K562 (cell line): ENCODE data around the gene NRN1L. TPM values are rescaled to one million over a fixed set of nuclear protein-coding genes. Genes with fewer than 3 reads are reported as not detected.

ENCODE experiments used
- ATAC-seq: fragments of 200-7000 bp; cut with Tn5 transposase; 3 replicates; pipeline ENCODE4 v1.9.1; 2020; ENCODE audit warnings: moderate library complexity
- BruUV-seq: library from RNA; stranded (reverse); fragments of 400-500 nt; replicated peaks from 2 replicates; lab custom pipeline; 2021; lab: Mats Ljungman, UMichigan
- CTCF ChIA-PET: fragments of 300-600 bp; formaldehyde crosslinking; extraction: SDS; loops from one replicate; lab custom pipeline; 2021; ENCODE audit warnings: low intra/inter-chr PET ratio; lab: Yijun Ruan, JAX
- POLR2A ChIA-PET: fragments of 300-600, 350-650 bp; sonication (Branson Sonifier 250); formaldehyde crosslinking; extraction: SDS; loops from one replicate; lab custom pipeline; 2021; ENCODE audit warnings: antibody characterized with exemption, inconsistent platforms; lab: Yijun Ruan, JAX
- DNase-seq, 4 experiments: peaks; one replicate each; pipeline versions ENCODE4 v3.0.0 to v3.0.0-alpha.2; 2011 to 2018; ENCODE audit warnings: low spot score in 3 of 4, mixed read lengths in 3 of 4; ENCODE audit errors: extremely low read depth in 1 of 4
- FAIRE-seq: peaks from 2 replicates; lab custom pipeline; 2011; peaks lifted over from hg19 to GRCh38; lab: Jason Lieb, UNC
- H2AFZ ChIP-seq: 2 replicates; pipeline ENCODE4 v1.6.0; 2011; ENCODE audit warnings: low read depth, low read length, control low read depth, inconsistent platforms
- H3K27ac ChIP-seq: fragments of 200-600 bp; 3 replicates; pipeline ENCODE4 v1.8.0; 2011; ENCODE audit warnings: low read depth, mild to moderate bottlenecking, control low read depth, inconsistent platforms, low read length, moderate library complexity, mixed read lengths; ENCODE audit errors: extremely low read depth
- H3K27me3 ChIP-seq, 2 experiments: fragments of 300-600 bp in 1 of 2; 2 replicates in 1 of 2; 3 replicates in 1 of 2; pipeline versions ENCODE4 v1.6.0 to v1.8.0; 2011; ENCODE audit warnings: inconsistent platforms in 2 of 2, low read length in 2 of 2, mild to moderate bottlenecking in 1 of 2, mixed read lengths in 1 of 2, moderate library complexity in 1 of 2; ENCODE audit not compliant: control insufficient read depth in 2 of 2, insufficient read depth in 2 of 2
- H3K36me3 ChIP-seq: fragments of 300-600 bp; 3 replicates; pipeline ENCODE4 v1.8.0; 2011; ENCODE audit warnings: mild to moderate bottlenecking, low read length, inconsistent platforms; ENCODE audit not compliant: control insufficient read depth, insufficient read depth
- H3K4me1 ChIP-seq, 2 experiments: fragments of 200-600 bp in 1 of 2; replicated peaks in 1 of 2; 2 replicates in 1 of 2; 3 replicates in 1 of 2; pipeline versions ENCODE4 v1.5.1 to v1.8.0; 2011; ENCODE audit warnings: inconsistent platforms in 2 of 2, low read length in 2 of 2, mild to moderate bottlenecking in 1 of 2, mixed read lengths in 1 of 2, moderate library complexity in 1 of 2; ENCODE audit not compliant: control insufficient read depth in 2 of 2, insufficient read depth in 2 of 2
- H3K4me2 ChIP-seq: 2 replicates; pipeline ENCODE4 v1.6.1; 2011; ENCODE audit warnings: low read length, control low read depth, inconsistent platforms, mixed read lengths; ENCODE audit not compliant: insufficient read depth
- H3K4me3 ChIP-seq: fragments of 200-600 bp; sonication (generic), shearing (Covaris generic); 2 replicates; pipeline ENCODE4 v1.5.1; 2016; ENCODE audit warnings: control low read depth, inconsistent platforms
- H3K79me2 ChIP-seq: fragments of 200-600 bp; 3 replicates; pipeline ENCODE4 v1.8.0; 2011; ENCODE audit warnings: low read length, inconsistent platforms; ENCODE audit not compliant: control insufficient read depth, insufficient read depth
- H3K9ac ChIP-seq, 2 experiments: 2 replicates each; pipeline versions ENCODE4 v1.6.0 to v1.6.1; 2011; ENCODE audit warnings: low read depth in 2 of 2, low read length in 2 of 2, control low read depth in 1 of 2, inconsistent platforms in 1 of 2, mild to moderate bottlenecking in 1 of 2, mixed read lengths in 1 of 2; ENCODE audit not compliant: insufficient read depth in 1 of 2
- H3K9me1 ChIP-seq: one replicate; pipeline ENCODE4 v1.6.0; 2011; ENCODE audit warnings: inconsistent platforms, mild to moderate bottlenecking, low read length, moderate library complexity; ENCODE audit not compliant: control insufficient read depth, insufficient read depth
- H3K9me3 ChIP-seq: replicated peaks from 2 replicates; pipeline ENCODE4 v1.5.1; 2011; ENCODE audit warnings: low read depth, low read length, inconsistent platforms; ENCODE audit not compliant: control insufficient read depth, insufficient read depth
- H4K20me1 ChIP-seq: replicated peaks from 2 replicates; pipeline ENCODE4 v1.6.1; 2011; ENCODE audit warnings: low read length, inconsistent platforms, mixed read lengths; ENCODE audit not compliant: control insufficient read depth, insufficient read depth
- ARHGAP35 ChIP-seq: fragments of 450-650 bp; IDR thresholded peaks from 2 replicates; pipeline ENCODE4 v1.6.1; 2018; ENCODE audit not compliant: partially characterized antibody
- C11orf30 ChIP-seq: fragments of 450-650 bp; IDR thresholded peaks from 2 replicates; pipeline ENCODE4 v1.6.1; 2016; ENCODE audit warnings: low read depth, mild to moderate bottlenecking
- ILF3 ChIP-seq: fragments of 450-650 bp; IDR thresholded peaks from 2 replicates; pipeline ENCODE4 v1.6.1; 2018; ENCODE audit warnings: antibody characterized with exemption, mild to moderate bottlenecking, moderate library complexity, borderline replicate concordance
- KAT2B ChIP-seq: IDR thresholded peaks from one replicate; pipeline ENCODE4 v1.6.1; 2012; ENCODE audit warnings: low read depth, mild to moderate bottlenecking, control low read depth, inconsistent platforms, low read length, moderate library complexity
- SMAD2 ChIP-seq: fragments of 150-350 bp; IDR thresholded peaks from 2 replicates; pipeline ENCODE4 v1.6.1; 2014; ENCODE audit warnings: low read depth, mild to moderate bottlenecking, low read length
- SMC3 ChIP-seq: conservative IDR thresholded peaks from 2 replicates; pipeline ENCODE4 v1.6.1; 2011; ENCODE audit warnings: low read depth, low read length, improper control_type of control experiment; ENCODE audit not compliant: insufficient read depth
- ZNF217 ChIP-seq: sonication (generic); formaldehyde crosslinking; IDR thresholded peaks from 2 replicates; pipeline ENCODE4 v1.8.0; 2022; ENCODE audit warnings: mild to moderate bottlenecking, missing genetic modification reagents
- ZNF23 ChIP-seq: fragments of 250-450 bp; sonication (Bioruptor Pico); IDR thresholded peaks from 2 replicates; pipeline ENCODE4 v1.4.0; 2020; ENCODE audit warnings: mild to moderate bottlenecking
- ZNF830 ChIP-seq: fragments of 250-450 bp; sonication (Bioruptor Pico); IDR thresholded peaks from 2 replicates; pipeline ENCODE4 v1.5.0; 2021; ENCODE audit warnings: mild to moderate bottlenecking
- ZZZ3 ChIP-seq: fragments of 450-650 bp; IDR thresholded peaks from 2 replicates; pipeline ENCODE4 v1.6.1; 2016; ENCODE audit warnings: antibody characterized with exemption, mild to moderate bottlenecking, moderate library complexity
- WGBS: fragments of 100-300 bp; shearing (Covaris generic); methylation state at CpG from one replicate; pipeline ENCODE4 v1.1.6; 2016; ENCODE audit warnings: low coverage, mixed read lengths; ENCODE audit not compliant: insufficient coverage; ENCODE audit errors: missing lambda C conversion rate; 5-methylcytosine and 5-hydroxymethylcytosine counted together
- in situ Hi-C: fragments of 300-500 bp; cut with MboI; formaldehyde crosslinking; loops from 4 replicates; pipeline ENCODE4 v1.15.0; 2018; ENCODE audit warnings: inconsistent platforms, mixed read lengths
- intact Hi-C: fragments of 100-400 bp; cut with micrococcal nuclease; formaldehyde crosslinking; loops from 2 replicates; pipeline ENCODE4 v1.14.2; 2022
- polyA plus RNA-seq, 8 experiments: library from polyadenylated mRNA; depleted of rRNA in 4 of 8; stranded (reverse) in 5 of 8; unstranded in 3 of 8; fragments of >200 nt; fragmentation: Nextera tagmentation in 2 of 8; fragmentation: Illumina TruSeq in 1 of 8; extraction: Ambion mirVana in 2 of 8; extraction: Trizol in 1 of 8; gene quantifications; 2 replicates each; pipeline versions ENCODE4 v1.2.1 to v1.2.3, GENCODE V29; 2011 to 2014; ENCODE audit warnings: inconsistent platforms in 1 of 8, missing spikeins in 1 of 8
- total RNA-seq, 7 experiments: library from RNA; depleted of rRNA in 6 of 7; stranded (reverse); fragments of >200 nt in 6 of 7; fragmentation: Illumina TruSeq in 2 of 7; extraction: Trizol in 2 of 7; gene quantifications; 2 replicates each; pipeline versions ENCODE4 v1.2.1 to v1.2.3, GENCODE V29; 2011 to 2021; ENCODE audit warnings: low replicate concordance in 1 of 7
- TF ChIP-seq, protein P1 (sequence below), 3 experiments: fragments of 200-800 bp in 1 of 3; fragments of 250-450 bp in 1 of 3; fragments of 450-650 bp in 1 of 3; sonication (Bioruptor Pico) in 1 of 3; sonication (Bioruptor generic) in 1 of 3; formaldehyde crosslinking in 1 of 3; IDR thresholded peaks; 2 replicates each; pipeline versions ENCODE4 v1.6.1 to v1.8.0; 2016 to 2022; ENCODE audit warnings: mild to moderate bottlenecking in 2 of 3, missing genetic modification characterization in 2 of 3, missing compliant biosample characterization in 1 of 3, moderate library complexity in 1 of 3
- TF ChIP-seq, protein P2 (sequence below): conservative IDR thresholded peaks from 2 replicates; pipeline ENCODE4 v1.6.1; 2011; ENCODE audit warnings: low read depth, mild to moderate bottlenecking, low read length; ENCODE audit not compliant: control insufficient read depth
- TF ChIP-seq, protein P3 (sequence below), 2 experiments: fragments of 450-650 bp in 1 of 2; IDR thresholded peaks; 2 replicates each; pipeline ENCODE4 v1.6.1; 2011 to 2017; ENCODE audit warnings: low read depth in 2 of 2, antibody characterized with exemption in 1 of 2, borderline replicate concordance in 1 of 2, low read length in 1 of 2, mild to moderate bottlenecking in 1 of 2, mixed read lengths in 1 of 2; ENCODE audit not compliant: control insufficient read depth in 1 of 2

The NRN1L gene
- total and polyA plus RNA-seq, 9 of the 15 experiments (the other 6 are each of a cell fraction or from before 2014, with no cell fraction given) = 0.22 to 0.86 (median 0.61) TPM; not detected in 5

DNA sequence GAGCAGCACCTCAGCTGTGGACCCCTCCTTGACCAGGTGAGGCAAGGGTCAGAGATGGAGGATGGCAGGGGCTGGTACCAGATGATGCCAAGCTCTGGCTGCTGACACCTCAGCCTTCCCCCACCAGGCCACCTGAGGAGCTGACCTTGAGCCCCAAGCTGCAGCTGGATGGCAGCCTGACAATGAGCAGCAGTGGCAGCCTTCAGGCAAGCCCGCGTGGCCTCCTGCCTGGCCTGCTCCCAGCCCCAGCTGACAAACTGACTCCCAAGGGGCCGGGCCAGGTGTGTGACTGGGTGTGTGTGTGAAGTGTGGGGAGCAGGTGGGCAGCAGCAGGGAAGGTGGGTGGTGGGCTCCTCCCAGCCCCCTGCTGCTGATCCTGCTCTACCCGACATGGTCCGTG is 4.7 kb upstream of the NRN1L start (continued):
- TF ChIP-seq, protein P1, sequence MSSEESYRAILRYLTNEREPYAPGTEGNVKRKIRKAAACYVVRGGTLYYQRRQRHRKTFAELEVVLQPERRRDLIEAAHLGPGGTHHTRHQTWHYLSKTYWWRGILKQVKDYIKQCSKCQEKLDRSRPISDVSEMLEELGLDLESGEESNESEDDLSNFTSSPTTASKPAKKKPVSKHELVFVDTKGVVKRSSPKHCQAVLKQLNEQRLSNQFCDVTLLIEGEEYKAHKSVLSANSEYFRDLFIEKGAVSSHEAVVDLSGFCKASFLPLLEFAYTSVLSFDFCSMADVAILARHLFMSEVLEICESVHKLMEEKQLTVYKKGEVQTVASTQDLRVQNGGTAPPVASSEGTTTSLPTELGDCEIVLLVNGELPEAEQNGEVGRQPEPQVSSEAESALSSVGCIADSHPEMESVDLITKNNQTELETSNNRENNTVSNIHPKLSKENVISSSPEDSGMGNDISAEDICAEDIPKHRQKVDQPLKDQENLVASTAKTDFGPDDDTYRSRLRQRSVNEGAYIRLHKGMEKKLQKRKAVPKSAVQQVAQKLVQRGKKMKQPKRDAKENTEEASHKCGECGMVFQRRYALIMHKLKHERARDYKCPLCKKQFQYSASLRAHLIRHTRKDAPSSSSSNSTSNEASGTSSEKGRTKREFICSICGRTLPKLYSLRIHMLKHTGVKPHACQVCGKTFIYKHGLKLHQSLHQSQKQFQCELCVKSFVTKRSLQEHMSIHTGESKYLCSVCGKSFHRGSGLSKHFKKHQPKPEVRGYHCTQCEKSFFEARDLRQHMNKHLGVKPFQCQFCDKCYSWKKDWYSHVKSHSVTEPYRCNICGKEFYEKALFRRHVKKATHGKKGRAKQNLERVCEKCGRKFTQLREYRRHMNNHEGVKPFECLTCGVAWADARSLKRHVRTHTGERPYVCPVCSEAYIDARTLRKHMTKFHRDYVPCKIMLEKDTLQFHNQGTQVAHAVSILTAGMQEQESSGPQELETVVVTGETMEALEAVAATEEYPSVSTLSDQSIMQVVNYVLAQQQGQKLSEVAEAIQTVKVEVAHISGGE (CRISPR knock-in tag; IDR thresholded peaks at IDR 0.05) = no peak
- TF ChIP-seq ZNF217 (CRISPR knock-in tag) (no peak), SMC3 (no peak), ZZZ3 (no peak), SMAD2 (no peak)

DNA sequence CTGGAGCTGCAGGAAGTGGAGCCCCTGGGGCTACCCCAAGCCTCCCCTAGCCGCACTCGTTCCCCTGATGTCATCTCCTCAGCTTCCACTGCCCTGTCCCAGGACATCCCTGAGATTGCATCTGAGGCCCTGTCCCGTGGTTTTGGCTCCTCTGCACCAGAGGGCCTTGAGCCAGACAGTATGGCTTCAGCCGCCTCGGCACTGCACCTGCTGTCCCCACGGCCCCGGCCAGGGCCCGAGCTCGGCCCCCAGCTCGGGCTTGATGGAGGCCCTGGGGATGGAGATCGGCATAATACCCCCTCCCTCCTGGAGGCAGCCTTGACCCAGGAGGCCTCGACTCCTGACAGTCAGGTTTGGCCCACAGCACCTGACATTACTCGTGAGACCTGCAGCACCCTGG is 4.1 kb upstream of the NRN1L start:
- peaks cover 25% of the 10 kb centered on the region for H4K20me1 ChIP-seq
- no peaks in the 10 kb centered on the region for H3K27me3 ChIP-seq
- H2AFZ ChIP-seq = no peak overlapping the region
- ChIA-PET CTCF (no interaction called here), POLR2A (interaction anchor here (0.6 to 1.1 kb wide), 4 partner anchors 14 to 114 kb away, joined by 3 to 5 read pairs (median 3); no protein-coding TSS in a partner anchor)
- DNase-seq = no peak
- WGBS = 89% methylated on average over 10 of the region's 13 CpGs
- no peaks in the 10 kb centered on the region for H3K9me1 ChIP-seq
- H3K9ac ChIP-seq = no peak overlapping the region
- no peak overlapping the region for H3K4me2 ChIP-seq
- H3K4me3 ChIP-seq = no peak overlapping the region
- H3K27ac ChIP-seq = no peak overlapping the region
- in situ Hi-C loops (no loop called here), intact Hi-C loops (loop anchor here (10.0 kb wide), 1 partner anchor 164 kb away; no protein-coding TSS in a partner anchor)
- BruUV-seq = no TSS peak
- peaks cover 96% of the 10 kb centered on the region; the same call in 2 of the 3 replicates for H3K36me3 ChIP-seq
- peaks cover 13% of the 10 kb centered on the region for H3K79me2 ChIP-seq
- no peak for FAIRE-seq
- no peaks in the 10 kb centered on the region for H3K9me3 ChIP-seq
- ATAC-seq = no peak
- peaks cover 6 to 32% of the 10 kb centered on the region in 2 experiments; a peak in 4 of 5 replicates for H3K4me1 ChIP-seq
- TF ChIP-seq KAT2B (no peak), ZNF830 (CRISPR knock-in tag) (no peak), C11orf30 (no peak), ILF3 (no peak), ARHGAP35 (no peak), ZNF23 (no peak)
- TF ChIP-seq, protein P2, sequence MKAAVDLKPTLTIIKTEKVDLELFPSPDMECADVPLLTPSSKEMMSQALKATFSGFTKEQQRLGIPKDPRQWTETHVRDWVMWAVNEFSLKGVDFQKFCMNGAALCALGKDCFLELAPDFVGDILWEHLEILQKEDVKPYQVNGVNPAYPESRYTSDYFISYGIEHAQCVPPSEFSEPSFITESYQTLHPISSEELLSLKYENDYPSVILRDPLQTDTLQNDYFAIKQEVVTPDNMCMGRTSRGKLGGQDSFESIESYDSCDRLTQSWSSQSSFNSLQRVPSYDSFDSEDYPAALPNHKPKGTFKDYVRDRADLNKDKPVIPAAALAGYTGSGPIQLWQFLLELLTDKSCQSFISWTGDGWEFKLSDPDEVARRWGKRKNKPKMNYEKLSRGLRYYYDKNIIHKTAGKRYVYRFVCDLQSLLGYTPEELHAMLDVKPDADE = no peak
- TF ChIP-seq, protein P3, sequence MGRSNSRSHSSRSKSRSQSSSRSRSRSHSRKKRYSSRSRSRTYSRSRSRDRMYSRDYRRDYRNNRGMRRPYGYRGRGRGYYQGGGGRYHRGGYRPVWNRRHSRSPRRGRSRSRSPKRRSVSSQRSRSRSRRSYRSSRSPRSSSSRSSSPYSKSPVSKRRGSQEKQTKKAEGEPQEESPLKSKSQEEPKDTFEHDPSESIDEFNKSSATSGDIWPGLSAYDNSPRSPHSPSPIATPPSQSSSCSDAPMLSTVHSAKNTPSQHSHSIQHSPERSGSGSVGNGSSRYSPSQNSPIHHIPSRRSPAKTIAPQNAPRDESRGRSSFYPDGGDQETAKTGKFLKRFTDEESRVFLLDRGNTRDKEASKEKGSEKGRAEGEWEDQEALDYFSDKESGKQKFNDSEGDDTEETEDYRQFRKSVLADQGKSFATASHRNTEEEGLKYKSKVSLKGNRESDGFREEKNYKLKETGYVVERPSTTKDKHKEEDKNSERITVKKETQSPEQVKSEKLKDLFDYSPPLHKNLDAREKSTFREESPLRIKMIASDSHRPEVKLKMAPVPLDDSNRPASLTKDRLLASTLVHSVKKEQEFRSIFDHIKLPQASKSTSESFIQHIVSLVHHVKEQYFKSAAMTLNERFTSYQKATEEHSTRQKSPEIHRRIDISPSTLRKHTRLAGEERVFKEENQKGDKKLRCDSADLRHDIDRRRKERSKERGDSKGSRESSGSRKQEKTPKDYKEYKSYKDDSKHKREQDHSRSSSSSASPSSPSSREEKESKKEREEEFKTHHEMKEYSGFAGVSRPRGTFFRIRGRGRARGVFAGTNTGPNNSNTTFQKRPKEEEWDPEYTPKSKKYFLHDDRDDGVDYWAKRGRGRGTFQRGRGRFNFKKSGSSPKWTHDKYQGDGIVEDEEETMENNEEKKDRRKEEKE (IDR thresholded peaks at IDR 0.05; ENCODE audit: borderline replicate concordance in 1 of 2, control insufficient read depth in 1 of 2, low read depth in 2 of 2, low read length in 1 of 2) = no peak
